GM19240 (cell line): ENCODE data around the gene TBCD.

Experiments
- DNase-seq: peaks from one replicate; pipeline ENCODE4 v3.0.0; 2011; ENCODE audit warnings: low spot score; ENCODE audit not compliant: insufficient read length

Gene TBCD

GRCh38 chr17:82993005-82993404 is 241.1 kb downstream of the TBCD start:
- no peak for DNase-seq
